Omental fat pad (tissue), 4 donors: ENCODE data around the gene FAM78B. TPM values are rescaled to one million over a fixed set of nuclear protein-coding genes. Genes with fewer than 3 reads are reported as not detected.

Experiments
- ATAC-seq: fragments of 150-250 bp; one replicate; pipeline ENCODE4 v1.9.1; 2016; ENCODE audit warnings: mild to moderate bottlenecking, moderate library complexity; ENCODE audit not compliant: low FRiP score
- DNase-seq: peaks from one replicate; pipeline ENCODE4 v3.0.0-alpha.2; 2019; ENCODE audit warnings: low spot score
- CTCF ChIP-seq, 3 donors: fragments of 450-650 bp; IDR thresholded peaks; one replicate each; pipeline ENCODE4 v1.5.1; 2016 to 2017; ENCODE audit warnings: antibody characterized with exemption in 3 of 3, mild to moderate bottlenecking in 3 of 3, moderate library complexity in 2 of 3
- total RNA-seq, 4 donors: library from RNA; depleted of rRNA; stranded (reverse); fragments of >200 nt; gene quantifications; one replicate each; pipeline ENCODE4 v1.1.0, GENCODE V29; 2016

FAM78B gene
- total RNA-seq, 4 donors from 2014 or later, result 1.1 to 2.0 (median 1.5) TPM

- ATAC-seq (no peak), DNase-seq (no peak)
- TF ChIP-seq CTCF (IDR thresholded peaks at IDR 0.05), result no peak
These were observed 8.2 kb upstream of the FAM78B start for GRCh38 chr1:166175032-166175431.

DNA sequence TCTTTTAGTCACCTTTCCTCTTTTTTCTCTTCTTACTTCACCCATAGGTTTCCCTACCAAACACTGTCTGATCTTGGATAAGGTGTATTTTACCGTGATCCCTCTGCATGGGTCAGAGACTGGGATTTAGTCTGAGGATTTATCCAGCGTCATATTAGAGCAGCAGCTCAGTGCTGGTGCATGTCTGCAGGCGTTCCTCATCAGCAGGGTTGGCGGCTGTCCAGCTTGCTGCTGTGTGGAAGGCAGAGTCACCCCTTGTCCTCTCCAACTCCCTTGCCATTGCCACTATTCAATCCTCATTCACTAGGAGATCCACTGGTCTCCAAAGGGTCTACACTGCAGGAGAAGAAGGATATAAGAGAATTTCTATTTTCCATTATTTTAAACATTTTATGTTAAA, 7.3 kb upstream of the FAM78B start:
- DNase-seq (no peak), ATAC-seq (no peak)
- no peak for TF ChIP-seq CTCF (IDR thresholded peaks at IDR 0.05)

- TF ChIP-seq CTCF (IDR thresholded peaks at IDR 0.05), result no peak
- ATAC-seq (no peak), DNase-seq (no peak)
These were observed 5.3 kb upstream of the FAM78B start for GRCh38 chr1:166172106-166172505.

DNA sequence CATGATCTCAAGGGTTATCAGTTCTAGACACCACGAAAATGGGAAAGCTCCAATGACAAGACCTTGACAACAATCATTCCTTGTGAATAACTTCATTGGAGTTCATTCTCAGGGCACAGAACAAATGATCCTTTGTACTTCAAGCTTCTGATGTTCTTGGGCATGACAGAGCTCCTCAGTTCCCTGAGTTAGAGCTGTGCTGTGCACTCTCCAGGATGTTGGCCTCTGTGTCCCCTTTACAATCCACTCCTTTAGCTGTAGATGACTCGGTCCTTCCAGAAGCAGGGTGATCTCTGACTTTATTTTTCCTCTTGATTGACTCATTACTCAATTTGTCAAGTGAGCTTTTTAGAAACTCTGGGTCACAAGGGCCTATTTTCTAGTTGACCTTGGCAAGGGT, 3.9 kb upstream of the FAM78B start:
- ATAC-seq (no peak), DNase-seq (no peak)
- no peak for TF ChIP-seq CTCF (IDR thresholded peaks at IDR 0.05)

GRCh38 chr1:166170075-166170474, 3.3 kb upstream of the FAM78B start:
- ATAC-seq, result no peak
- TF ChIP-seq CTCF (IDR thresholded peaks at IDR 0.05), result no peak
- DNase-seq, result no peak

DNA sequence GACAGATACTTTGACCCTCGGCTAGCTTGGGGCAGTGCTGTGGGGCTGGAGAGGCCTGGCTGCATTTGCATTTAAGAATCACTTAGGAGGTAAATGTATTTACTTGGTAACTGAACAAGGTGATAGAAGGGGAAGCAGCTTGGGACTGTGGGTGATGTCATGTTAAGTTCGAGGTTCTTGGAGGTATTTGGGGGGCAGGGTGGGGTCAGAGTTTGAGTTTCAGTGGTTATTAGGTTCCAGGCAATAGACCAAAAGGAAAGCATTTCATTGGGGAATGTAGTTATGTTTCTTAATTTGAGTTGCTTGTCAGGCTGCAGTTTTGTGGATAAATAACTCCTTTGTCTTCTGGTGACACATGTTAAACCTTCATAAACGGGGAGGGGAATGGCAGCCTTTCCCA, 2.4 kb upstream of the FAM78B start:
- no peak for TF ChIP-seq CTCF (IDR thresholded peaks at IDR 0.05)
- ATAC-seq (no peak), DNase-seq (no peak)

- DNase-seq (no peak), ATAC-seq (no peak)
- no peak for TF ChIP-seq CTCF (IDR thresholded peaks at IDR 0.05)
These were observed 748 bp upstream of the FAM78B start for GRCh38 chr1:166167572-166167925.
